GM21737 (cell line): ENCODE results near the gene RBM39.
"Not testable (repeated sequence)": the region's sequence is repeated elsewhere in the genome, so short reads cannot be mapped to it uniquely, and the experiment has no call there.

Experiments
- ATAC-seq: cut with Tn5 transposase; IDR thresholded peaks from one replicate; pipeline ENCODE4 v1.9.1; 2021; ENCODE audit warnings: mild to moderate bottlenecking, moderate library complexity; ENCODE audit not compliant: unreplicated experiment

RBM39 gene

DNA sequence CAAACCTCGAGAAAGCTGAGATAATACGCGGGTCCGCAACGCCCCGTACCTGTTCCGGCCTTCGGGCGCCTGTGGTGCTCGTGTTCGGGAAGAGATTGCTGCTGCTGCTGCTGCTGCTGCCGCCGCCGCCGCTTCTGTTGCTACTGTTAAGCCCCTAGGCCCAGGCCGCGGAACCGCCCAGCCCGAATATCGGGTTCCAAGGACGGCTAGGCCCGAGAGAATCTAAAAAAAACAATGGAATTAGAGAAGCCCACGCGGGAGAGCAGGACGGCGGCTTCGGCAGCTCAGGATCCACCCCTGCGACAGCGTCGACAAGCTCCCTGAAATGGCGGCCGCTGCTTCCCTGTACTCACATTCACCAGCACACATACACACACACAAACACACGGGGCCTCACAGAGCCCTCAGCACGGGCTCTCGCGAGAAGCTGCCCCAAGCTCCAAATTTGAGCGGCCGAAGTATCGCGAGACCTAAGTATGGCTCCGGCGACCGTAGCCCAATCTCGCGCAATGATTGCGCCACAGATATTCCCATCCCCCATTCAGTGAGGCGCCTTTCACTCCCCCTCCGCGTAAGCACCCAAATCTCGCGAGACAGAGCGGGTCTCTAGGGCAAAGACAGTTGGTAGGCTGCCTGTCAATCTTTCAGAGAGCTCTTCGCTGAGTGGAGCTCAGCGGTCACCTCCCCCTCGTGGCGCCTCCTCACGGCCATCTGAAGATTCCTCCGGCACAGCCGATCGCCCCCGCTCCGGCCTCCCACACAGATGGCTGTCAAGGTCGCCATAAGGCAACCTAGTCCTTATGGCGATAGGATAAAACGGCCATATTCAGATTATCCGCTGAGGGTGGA lies at the start of gene RBM39:
TSS of gene RBM39 (minus strand) at position 369 of the 849 bp plus-strand sequence. CDS start 1,386 bp downstream, outside the sequence.
- ATAC-seq = peak; percentile 91

DNA sequence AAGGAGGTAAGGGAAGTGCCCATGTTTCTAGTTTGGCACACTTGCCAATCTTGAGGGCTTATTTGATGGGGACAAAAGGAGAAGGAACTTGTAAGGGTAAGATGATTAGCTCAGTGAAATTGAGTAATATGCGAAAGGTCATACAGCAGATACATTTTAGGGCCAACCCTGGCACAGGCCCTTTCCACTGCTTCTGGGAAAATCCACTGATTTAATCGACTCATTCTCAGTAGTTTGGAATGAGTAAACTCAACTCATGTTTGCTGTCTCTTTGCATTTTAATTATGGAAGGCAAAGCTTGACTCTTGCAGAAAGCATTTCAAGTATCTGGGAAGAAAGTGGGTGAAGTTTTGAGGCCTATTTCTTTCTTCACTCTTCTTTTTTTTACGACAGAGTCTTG lies 49.8 kb upstream of the RBM39 start:
- no peak for ATAC-seq

DNA sequence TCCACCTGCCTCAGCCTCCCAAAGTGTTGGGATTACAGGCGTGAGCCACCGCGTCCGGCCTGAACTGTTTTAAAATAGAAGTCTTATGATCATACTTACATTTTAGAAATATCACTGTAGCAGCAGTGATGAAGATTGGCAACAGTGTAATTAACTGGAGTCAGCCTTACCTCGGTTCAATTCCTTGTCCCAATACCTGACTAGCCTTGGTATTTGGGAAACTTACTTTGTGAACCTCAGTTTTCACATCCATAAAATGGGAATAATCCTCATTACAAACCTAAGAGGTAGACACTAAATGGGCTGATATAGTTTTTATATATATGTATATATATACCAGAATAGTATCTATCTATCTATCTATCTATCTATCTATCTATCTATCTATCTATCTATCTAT lies 49.0 kb upstream of the RBM39 start:
- no peak for ATAC-seq

DNA sequence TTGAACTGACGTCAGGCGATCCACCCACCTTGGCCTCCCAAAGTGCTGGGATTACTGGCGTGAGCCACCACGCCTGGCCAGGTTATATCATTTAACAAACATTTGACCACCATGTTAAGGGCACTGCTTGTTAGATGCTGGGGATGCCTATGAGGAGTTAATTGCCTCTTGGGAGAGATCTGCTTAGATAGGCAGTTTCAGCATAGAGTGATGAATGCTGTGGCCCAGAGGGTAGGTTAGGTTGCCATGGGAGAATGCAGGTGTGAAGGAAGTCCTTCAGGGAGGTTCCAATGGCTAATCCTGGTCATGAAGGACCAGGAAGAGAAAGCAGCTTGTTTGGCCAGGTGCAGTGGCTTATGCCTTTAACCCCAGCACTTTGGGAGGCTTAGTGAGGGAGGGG lies 46.7 kb upstream of the RBM39 start:
- ATAC-seq = no peak

DNA sequence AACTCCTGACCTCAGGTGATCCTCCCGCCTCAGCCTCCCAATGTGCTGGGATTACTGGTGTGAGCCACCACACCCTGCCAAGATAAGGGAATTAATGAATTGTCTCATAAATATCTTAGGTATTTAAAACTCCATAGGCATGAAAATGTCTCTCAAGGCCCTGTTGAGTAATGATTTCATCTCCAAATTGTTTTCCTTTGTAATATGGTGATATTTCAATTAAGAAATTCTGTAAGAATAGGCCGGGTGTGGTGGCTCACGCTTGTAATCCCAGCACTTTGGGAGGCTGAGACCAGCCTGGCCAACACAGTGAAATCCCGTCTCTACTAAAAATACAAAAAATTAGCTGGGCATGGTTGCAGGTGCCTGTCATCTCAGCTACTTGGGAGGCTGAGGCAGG lies 43.5 kb upstream of the RBM39 start:
- not testable (repeated sequence) for ATAC-seq

DNA sequence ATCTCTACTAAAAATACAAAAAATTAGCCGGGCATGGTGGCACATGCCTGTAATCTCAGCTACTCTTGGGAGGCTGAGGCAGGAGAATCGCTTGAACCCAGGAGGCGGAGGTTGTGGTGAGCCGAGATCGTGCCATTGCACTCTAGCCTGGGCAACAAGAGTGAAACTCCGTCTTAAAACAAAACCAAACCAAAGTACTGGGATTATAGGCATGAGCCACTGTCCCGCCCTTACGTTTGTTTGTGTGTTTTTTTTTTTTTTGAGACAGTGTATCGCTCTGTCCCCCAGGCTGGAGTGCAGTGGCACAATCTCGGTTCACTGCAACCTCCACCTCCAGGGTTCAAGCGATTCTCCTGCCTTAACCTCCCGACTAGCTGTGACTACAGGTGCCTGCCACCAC lies 41.8 kb upstream of the RBM39 start:
- not testable (repeated sequence) for ATAC-seq

DNA sequence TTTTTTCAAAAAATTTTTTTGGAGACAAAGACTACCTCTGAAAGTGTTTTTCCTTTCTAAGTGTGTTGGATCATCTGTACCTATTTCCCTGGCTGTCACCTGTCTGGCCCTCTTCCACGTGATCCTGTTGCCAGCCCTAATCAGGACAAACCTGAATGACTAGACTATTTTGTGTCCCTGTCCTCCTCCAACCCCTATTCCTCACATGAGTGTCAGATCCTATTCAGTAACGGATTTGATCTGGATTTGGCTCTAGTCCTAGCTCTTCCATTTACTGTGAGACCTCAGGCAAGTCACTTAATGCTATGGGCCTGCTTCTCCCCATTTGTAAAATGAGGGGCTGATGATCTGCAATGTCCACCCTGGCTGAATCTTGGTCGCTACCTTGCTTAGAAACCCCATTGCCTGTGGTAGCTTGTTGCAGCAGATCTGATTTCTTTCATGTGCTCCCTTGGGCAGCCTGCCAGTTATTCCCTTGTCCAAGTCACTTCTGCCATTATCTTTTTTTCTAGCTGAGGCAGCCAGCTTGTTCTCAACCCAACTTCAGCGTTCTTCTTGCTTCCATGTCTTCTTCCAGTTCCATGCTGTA lies 34.5 kb upstream of the RBM39 start:
- no peak for ATAC-seq

DNA sequence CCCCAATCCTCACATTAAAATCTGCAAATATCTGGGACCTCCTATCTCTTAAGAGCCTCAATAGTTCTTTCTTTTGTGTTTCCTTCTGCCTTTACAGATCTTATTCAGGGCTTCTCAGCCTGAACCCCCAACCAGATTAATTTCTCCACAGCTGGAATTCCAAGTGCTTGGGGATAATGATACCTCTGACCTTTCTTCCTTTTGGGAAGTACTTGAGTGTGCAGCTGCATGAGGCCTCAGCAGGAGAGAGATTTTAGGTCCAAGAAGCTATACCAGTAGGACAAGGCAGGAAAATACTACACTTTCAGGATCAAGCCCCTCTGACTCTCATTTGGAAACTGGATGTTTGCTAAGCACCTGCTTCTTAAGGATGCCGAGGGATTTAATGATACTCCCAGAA lies 32.3 kb upstream of the RBM39 start:
- ATAC-seq = no peak

DNA sequence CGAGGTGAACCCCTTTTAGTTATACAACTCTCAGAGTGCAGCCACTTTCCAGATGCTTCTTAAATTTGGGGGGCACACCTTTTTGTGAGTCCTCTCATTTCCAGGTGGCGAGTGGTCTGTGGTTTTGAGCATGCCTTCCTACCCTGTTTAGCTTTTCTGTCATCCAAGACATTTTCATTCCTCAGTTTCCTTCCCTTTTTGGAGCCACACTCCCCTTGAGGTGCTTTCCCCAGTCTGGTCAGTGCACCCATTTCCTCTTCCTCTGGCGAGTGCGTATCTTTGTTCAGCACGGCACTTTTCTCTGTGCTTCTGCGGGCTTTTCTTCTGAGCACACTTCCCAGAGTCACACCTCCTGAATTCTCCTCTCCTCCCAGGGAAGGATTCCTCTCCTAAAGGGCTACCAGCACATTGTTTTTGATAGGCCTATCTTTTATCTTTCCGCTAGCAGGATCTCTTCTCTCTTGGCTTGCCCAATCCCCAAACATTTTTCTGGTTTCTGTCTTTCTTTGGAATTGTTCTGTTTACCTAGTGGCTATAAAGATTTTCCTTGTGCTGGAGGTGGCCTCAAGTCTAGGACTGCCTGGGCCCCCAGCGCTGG lies 31.2 kb upstream of the RBM39 start:
- ATAC-seq = no peak

DNA sequence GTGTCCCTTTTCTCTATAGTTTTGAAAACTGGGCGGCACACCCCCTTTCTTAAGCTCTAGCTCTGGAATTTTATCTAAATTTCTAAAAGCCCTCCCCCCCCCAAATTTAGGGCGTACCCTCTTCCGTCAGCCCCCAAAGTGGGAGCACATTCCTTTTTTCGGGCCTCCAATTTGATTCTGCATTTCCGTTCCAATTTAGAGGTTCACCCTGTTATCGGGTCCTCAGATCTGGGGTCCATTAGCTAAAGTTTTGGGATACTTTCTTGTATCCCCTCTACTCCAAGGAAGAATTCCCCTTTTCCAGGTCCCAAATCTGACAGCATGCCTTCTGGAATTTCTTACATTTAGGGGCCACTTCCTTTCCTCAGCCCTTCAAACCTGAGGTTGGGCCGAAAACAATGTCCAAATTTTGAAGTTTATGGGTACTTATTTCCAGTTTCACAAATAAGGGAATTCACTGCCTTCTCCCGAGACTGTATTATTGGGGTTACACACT lies 30.6 kb upstream of the RBM39 start:
- ATAC-seq = no peak

DNA sequence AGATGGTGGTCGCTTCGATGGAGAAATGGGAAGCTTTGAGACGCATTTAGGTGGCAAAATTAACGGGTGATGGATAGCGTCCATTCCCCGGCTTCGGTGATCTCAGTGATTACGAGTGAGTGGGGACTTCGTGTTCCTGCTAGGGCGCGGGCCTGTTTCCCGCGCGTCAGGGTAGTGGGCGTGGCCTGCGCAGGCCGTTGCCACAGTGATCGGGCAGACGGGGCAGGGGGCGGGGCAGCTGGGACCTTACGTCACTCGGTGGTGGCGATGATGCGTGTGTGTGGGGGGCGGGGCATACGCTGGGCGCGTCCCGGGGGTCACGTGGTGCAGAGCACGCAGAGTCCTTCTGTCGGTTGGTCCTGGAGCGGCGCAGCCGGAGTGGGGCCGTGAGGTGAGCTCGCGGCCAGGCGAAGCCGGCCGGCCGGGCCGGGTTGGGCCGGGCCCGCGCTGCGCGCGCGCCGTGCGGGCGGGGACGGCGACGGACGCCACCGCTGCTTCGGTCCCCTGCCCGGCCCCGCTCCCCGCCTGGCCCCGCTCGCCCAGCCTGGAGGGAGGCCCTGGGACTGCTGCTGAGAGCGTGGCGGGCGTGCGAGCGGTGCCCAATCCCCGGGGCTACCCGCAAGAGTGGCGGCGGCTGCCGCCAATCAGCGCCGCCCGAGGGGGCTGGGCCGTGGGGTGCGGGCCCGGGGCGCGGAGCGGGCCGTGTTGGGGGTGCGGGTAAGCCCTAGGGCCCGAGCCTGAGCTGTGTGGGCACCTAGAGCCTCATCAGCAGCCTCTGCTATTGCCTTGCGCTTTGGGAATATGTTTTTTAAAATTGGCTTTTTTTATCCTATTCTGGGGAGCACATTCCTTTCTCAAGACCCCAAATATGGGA lies 29.9 kb upstream of the RBM39 start, which contains the start of gene PHF20:
TSS of gene PHF20 (plus strand) at position 327 of the 874 bp plus-strand sequence. CDS start 29,508 bp downstream, outside the sequence.
- ATAC-seq = peak; percentile 73

DNA sequence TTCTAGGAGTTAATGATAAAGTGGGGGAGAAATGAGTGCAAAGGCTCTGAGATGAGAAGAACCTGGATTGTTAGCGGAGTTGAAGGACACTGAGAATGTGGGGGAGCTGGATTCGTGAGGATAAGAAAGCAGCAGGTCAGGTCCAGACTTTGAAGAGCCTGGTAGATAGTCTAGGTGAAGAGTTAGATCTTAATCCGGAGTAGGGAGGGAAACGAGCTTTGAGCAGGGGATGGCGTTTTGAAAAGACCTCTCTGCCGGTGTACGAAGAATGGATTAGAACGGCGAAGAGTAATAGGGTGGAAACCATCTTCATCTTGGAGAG lies 29.3 kb upstream of the RBM39 start:
- no peak for ATAC-seq

DNA sequence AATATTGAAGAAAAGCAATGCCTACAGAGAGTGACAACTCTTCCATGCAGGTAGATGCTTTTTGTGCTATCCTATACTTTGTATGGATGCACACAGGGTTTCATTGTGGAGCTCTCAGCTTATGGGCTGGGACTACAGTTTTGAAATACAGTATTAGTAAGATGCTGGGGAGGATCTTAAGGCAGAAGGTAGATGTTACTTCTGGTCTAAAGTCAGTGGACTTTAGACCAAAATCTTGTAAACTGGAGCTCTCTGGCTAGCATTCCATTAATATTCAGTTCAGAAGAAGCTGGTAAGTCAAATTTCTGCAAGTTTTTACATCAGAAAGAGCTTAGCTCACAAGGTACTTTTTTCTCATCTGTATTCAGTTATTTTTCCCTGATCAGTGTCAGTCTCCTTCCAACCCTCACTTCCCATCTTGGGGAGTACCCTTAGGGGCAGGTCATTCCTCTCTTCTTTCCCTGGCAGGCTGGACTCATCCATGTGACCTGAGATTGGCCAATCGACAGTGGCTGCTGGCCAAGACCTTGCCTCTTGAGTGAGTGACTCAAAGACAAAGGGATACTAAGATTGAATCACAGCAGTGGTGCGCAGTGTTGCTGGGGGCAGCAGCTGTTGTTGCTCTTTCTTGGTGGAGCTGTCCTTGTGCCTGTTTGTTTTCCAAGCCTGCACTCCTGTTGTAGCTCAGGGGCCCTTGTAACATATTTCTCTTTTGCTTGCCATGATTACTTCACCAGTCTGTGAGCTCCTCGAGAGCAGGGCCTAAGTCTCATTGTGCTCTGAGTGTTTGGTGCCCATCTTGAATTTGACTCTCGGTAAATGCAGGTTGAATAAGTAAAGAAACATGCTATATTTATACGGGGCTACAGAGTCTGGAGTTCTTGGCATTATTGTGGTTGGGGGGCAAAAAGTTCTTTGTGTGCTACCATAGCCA lies 26.9 kb upstream of the RBM39 start:
- no peak for ATAC-seq

DNA sequence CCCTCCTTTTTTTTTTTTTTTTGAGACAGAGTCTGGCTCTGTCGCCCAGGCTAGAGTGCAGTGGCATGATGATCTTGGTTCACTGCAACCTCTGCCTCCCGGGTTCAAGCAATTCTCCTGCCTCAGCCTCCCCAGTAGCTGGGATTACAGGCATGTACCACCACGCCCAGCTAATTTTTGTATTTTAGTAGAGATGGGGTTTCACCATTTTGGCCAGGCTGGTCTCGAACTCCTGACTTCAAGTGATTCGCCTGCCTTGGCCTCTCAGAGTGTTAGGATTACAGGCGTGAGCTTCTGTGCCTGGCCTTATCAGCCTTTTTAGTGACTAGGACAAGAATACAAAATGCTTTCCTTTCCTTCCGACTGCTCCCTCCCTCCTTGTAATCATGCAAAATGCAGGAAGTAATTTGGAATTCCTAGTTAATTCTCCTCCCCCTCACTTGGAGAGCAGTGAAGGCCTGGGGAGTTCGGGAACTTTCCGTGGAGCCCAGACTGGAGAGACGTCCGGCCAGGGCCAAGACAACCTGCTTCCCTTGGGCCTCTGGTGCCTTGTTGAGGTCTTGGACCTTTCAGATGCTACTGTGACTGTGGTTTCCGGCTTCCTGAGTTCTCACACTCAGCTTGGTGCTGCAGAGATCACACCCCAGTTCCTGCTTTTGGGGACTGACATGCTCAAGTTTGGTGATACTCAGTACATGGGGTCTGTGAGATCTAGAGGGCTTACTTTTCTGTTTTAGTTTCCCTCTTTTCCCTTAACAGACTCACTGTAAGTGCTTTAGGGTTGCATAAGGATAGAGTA lies 25.8 kb upstream of the RBM39 start:
- ATAC-seq = peak; percentile 56

DNA sequence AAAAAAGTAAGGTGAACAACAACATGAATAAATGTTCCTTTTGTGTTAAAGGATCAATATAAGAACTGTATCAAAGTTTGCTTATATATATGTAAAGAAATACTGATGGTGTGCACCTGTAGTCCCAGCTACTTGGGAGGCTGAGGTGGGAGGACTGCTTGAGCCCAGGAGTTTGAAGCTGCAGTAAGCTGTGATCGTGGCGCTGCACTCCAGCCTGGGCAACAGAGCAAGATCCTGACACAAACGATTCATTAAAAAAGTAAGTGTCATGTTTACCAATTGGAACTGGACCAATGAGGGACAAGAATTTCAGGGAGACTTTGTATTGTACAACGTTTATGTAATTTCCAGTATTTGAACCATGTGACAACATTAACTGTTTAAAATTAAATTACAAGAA lies 24.8 kb upstream of the RBM39 start:
- ATAC-seq = no peak

DNA sequence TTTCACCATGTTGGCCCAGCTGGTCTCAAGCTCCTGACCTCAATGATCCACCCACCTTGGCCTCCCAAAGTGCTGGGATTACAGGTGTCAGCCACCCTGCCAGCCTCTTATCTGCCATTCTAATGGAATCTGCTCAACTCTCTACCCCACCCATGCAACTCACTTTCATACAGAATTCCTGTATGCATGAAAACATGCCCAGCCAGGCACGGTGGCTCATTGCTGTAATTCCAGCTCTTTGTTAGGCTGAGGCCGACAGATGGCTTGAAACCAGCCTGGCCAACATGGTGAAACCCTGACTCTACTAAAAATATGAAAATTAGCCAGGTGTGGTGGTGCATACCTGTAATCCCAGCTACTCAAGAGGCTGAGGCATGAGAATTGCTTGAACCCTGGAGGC lies 22.9 kb upstream of the RBM39 start:
- not testable (repeated sequence) for ATAC-seq

DNA sequence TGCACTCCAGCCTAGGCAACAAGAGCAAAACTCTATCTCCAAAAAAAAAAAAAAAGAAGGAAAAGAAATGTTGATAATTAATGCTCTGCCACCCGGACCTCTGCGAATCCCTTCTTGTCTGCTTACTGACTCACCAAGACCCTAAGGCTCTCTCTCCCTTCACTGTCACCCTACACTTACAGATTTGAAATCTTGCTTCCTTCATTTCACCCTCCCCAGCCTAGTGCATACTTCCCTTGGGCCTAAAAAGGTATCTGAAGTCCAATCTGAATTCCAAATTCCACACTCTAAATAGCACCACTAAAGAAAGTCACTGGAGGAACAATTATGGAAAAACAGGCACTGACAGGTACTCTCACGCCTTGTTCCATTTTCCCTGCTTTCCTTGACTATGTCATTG lies 20.4 kb upstream of the RBM39 start:
- ATAC-seq = no peak

DNA sequence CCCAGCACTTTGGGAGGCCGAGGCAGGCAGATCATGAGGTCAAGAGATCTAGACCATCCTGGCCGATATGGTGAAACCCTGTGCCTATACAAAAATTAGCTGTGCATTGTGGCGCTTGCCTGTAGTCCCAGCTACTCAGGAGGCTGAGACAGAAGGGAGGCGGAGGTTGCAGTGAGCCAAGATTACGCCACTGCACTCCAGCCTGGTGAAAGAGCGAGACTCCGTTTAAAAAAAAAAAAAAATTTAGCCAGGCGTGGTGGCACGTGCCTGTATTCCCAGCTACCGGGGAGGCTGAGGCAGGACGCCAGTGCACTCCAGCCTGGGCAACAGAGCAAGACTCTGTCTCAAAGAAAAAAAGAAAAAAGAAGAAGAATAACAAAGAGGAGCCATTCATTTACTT lies 19.5 kb upstream of the RBM39 start:
- ATAC-seq = not testable (repeated sequence)

DNA sequence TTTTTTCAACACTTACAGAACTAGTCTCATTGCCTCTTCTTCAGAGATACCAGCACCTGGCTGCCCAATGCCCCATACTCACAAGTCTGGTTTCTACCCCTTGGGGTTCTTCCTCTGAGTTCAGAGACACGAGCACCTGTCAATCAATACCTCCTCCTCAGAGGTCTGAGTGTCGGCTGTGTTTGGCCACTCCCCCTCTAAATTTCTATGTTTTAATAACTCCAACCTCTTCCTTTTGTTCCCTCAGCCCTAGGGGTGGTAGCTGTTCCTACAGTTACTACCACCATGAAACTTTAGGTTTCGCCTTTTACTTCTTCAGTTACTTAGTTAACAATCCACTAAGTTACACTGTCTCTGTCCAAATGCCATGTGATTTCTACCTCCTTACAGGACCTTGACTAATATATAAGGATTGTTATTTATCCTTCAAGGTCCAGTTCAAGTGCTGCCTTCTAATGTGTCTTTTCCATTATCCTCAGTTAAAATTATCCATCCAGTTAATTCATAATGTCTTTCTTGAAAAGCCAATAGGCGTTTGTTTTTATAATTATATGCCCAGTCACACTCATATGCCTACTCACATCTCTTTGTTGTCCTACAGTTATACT lies 15.1 kb upstream of the RBM39 start:
- no peak for ATAC-seq
